ENCODE measurements around the gene IFI16.

The IFI16 gene

GRCh38 chr1:159009704-159010361 lies at the start of gene IFI16:
Gene IFI16 (plus strand): TSS chr1:159009907. CDS start chr1:159014681, 4,774 bp downstream.
- peak in 1 of 2 donors; percentile 32 for DNase-seq (ENCODE audit: extremely low read depth in 1 of 2, low read depth in 1 of 2)

- DNase-seq (ENCODE audit: extremely low read depth in 1 of 2, low read depth in 1 of 2) = no peak
Observed at GRCh38 chr1:158961178-158961577, 48.5 kb upstream of the IFI16 start.

GRCh38 chr1:158962983-158963382 lies 46.7 kb upstream of the IFI16 start:
- no peak for DNase-seq (ENCODE audit: extremely low read depth in 1 of 2, low read depth in 1 of 2)

GRCh38 chr1:158969166-158969565 lies 40.5 kb upstream of the IFI16 start:
- DNase-seq (ENCODE audit: extremely low read depth in 1 of 2, low read depth in 1 of 2) = no peak

- no peak for DNase-seq (ENCODE audit: extremely low read depth in 1 of 2, low read depth in 1 of 2)
Observed at GRCh38 chr1:158969855-158970254, 39.9 kb upstream of the IFI16 start.

GRCh38 chr1:158972841-158973240 lies 36.9 kb upstream of the IFI16 start:
- DNase-seq (ENCODE audit: extremely low read depth in 1 of 2, low read depth in 1 of 2) = no peak

GRCh38 chr1:158976219-158976618 lies 33.5 kb upstream of the IFI16 start:
- no peak for DNase-seq (ENCODE audit: extremely low read depth in 1 of 2, low read depth in 1 of 2)

GRCh38 chr1:158978730-158979129 lies 31.0 kb upstream of the IFI16 start:
- no peak for DNase-seq (ENCODE audit: extremely low read depth in 1 of 2, low read depth in 1 of 2)

- DNase-seq (ENCODE audit: extremely low read depth in 1 of 2, low read depth in 1 of 2) = no peak
Observed at GRCh38 chr1:158979229-158979628, 30.5 kb upstream of the IFI16 start.

GRCh38 chr1:158983235-158983634 lies 26.5 kb upstream of the IFI16 start:
- no peak for DNase-seq (ENCODE audit: extremely low read depth in 1 of 2, low read depth in 1 of 2)

- DNase-seq (ENCODE audit: extremely low read depth in 1 of 2, low read depth in 1 of 2) = no peak
Observed at GRCh38 chr1:158984386-158984785, 25.3 kb upstream of the IFI16 start.

- DNase-seq (ENCODE audit: extremely low read depth in 1 of 2, low read depth in 1 of 2) = no peak
Observed at GRCh38 chr1:158989424-158989823, 20.3 kb upstream of the IFI16 start.

GRCh38 chr1:158992787-158993312 lies 16.9 kb upstream of the IFI16 start:
- no peak for DNase-seq (ENCODE audit: extremely low read depth in 1 of 2, low read depth in 1 of 2)

- DNase-seq (ENCODE audit: extremely low read depth in 1 of 2, low read depth in 1 of 2) = no peak
Observed at GRCh38 chr1:158996998-158997397, 12.7 kb upstream of the IFI16 start.

GRCh38 chr1:158998037-158998780 lies 11.5 kb upstream of the IFI16 start:
- no peak for DNase-seq (ENCODE audit: extremely low read depth in 1 of 2, low read depth in 1 of 2)

- no peak for DNase-seq (ENCODE audit: extremely low read depth in 1 of 2, low read depth in 1 of 2)
Observed at GRCh38 chr1:158998781-158999161, 10.9 kb upstream of the IFI16 start.

GRCh38 chr1:158999316-159000069 lies 10.2 kb upstream of the IFI16 start:
- DNase-seq (ENCODE audit: extremely low read depth in 1 of 2, low read depth in 1 of 2) = no peak

GRCh38 chr1:159000070-159000409 lies 9.7 kb upstream of the IFI16 start:
- no peak for DNase-seq (ENCODE audit: extremely low read depth in 1 of 2, low read depth in 1 of 2)

- DNase-seq (ENCODE audit: extremely low read depth in 1 of 2, low read depth in 1 of 2) = no peak
Observed at GRCh38 chr1:159000625-159001024, 9.1 kb upstream of the IFI16 start.

GRCh38 chr1:159005161-159005560 lies 4.5 kb upstream of the IFI16 start:
- DNase-seq (ENCODE audit: extremely low read depth in 1 of 2, low read depth in 1 of 2) = no peak

- DNase-seq (ENCODE audit: extremely low read depth in 1 of 2, low read depth in 1 of 2) = no peak
Observed at GRCh38 chr1:159005676-159006075, 4.0 kb upstream of the IFI16 start.
